Common myeloid progenitor, CD34-positive (primary cell): ENCODE data around the gene CYBC1.

Source experiments
- CTCF ChIA-PET: fragments of 350-600 bp; sonication (Branson Sonifier 250); formaldehyde crosslinking; loops from one replicate; lab custom pipeline; 2021; ENCODE audit warnings: antibody characterized with exemption; lab: Charles Lee
- POLR2A ChIA-PET: fragments of 350-600 bp; sonication (Branson Sonifier 250); formaldehyde crosslinking; loops from one replicate; lab custom pipeline; 2021; ENCODE audit warnings: antibody characterized with exemption; lab: Charles Lee
- DNase-seq, 3 donors: peaks; one replicate each; pipeline versions ENCODE4 v3.0.0 to v3.0.0-alpha.2; 2013
- H3K27ac ChIP-seq, 2 experiments: 1 replicate in 1 of 2; 2 replicates in 1 of 2; pipeline ENCODE4 v1.7.0; 2013; ENCODE audit warnings: inconsistent platforms in 2 of 2, low read length in 2 of 2, mild to moderate bottlenecking in 2 of 2, low read depth in 1 of 2, moderate library complexity in 1 of 2; ENCODE audit not compliant: severe bottlenecking in 2 of 2, insufficient read depth in 1 of 2, poor library complexity in 1 of 2
- H3K27me3 ChIP-seq, 5 experiments: replicated peaks in 2 of 5; 1 replicate in 3 of 5; 2 replicates in 2 of 5; pipeline versions ENCODE4 v1.6.1 to v1.7.0; 2013; ENCODE audit warnings: low read length in 4 of 5, mild to moderate bottlenecking in 2 of 5, moderate library complexity in 2 of 5, inconsistent platforms in 1 of 5; ENCODE audit not compliant: insufficient read depth in 5 of 5, control insufficient read depth in 4 of 5
- H3K36me3 ChIP-seq, 4 experiments: 1 replicate in 2 of 4; 2 replicates in 2 of 4; pipeline versions ENCODE4 v1.6.1 to v1.7.0; 2013; ENCODE audit warnings: low read length in 3 of 4, control low read depth in 1 of 4, mild to moderate bottlenecking in 1 of 4; ENCODE audit not compliant: control insufficient read depth in 4 of 4, insufficient read depth in 4 of 4
- H3K4me1 ChIP-seq, 4 experiments: 1 replicate in 3 of 4; 2 replicates in 1 of 4; pipeline versions ENCODE4 v1.6.1 to v1.7.1; 2013; ENCODE audit warnings: low read length in 3 of 4, mild to moderate bottlenecking in 3 of 4, control low read depth in 1 of 4, inconsistent platforms in 1 of 4, moderate library complexity in 1 of 4; ENCODE audit not compliant: control insufficient read depth in 4 of 4, insufficient read depth in 4 of 4; ENCODE audit errors: control extremely low read depth in 1 of 4
- H3K4me3 ChIP-seq, 7 experiments: 1 replicate in 4 of 7; 2 replicates in 3 of 7; pipeline versions ENCODE4 v1.5.1 to v1.7.0; 2013; ENCODE audit warnings: mild to moderate bottlenecking in 7 of 7, low read length in 6 of 7, moderate library complexity in 6 of 7, inconsistent platforms in 2 of 7, low read depth in 2 of 7, control low read depth in 1 of 7; ENCODE audit not compliant: insufficient read depth in 4 of 7, control insufficient read depth in 1 of 7; ENCODE audit errors: extremely low read depth in 1 of 7
- H3K9me3 ChIP-seq, 5 experiments: 1 replicate in 4 of 5; 2 replicates in 1 of 5; pipeline versions ENCODE4 v1.6.1 to v1.7.1; 2013; ENCODE audit warnings: low read length in 4 of 5, mild to moderate bottlenecking in 2 of 5, inconsistent platforms in 1 of 5, low read depth in 1 of 5, moderate library complexity in 1 of 5; ENCODE audit not compliant: control insufficient read depth in 4 of 5, insufficient read depth in 2 of 5; ENCODE audit errors: control extremely low read depth in 1 of 5
- WGBS: methylation state at CpG from one replicate; pipeline ENCODE4 v1.1.5; 2013; ENCODE audit not compliant: insufficient coverage; 5-methylcytosine and 5-hydroxymethylcytosine counted together

CYBC1 gene

GRCh38 chr17:82493226-82493781 is 42.8 kb upstream of the CYBC1 start:
- ChIA-PET POLR2A (no interaction called here), CTCF (interaction anchor here (0.8 to 1.5 kb wide), 6 partner anchors 19 to 141 kb away, joined by 3 to 5 read pairs (median 3); no protein-coding TSS in a partner anchor)
- no peak overlapping the region for H3K4me3 ChIP-seq
- DNase-seq, result no peak
- H3K27me3 ChIP-seq, result no peaks in the 10 kb centered on the region
- H3K36me3 ChIP-seq, result peaks cover 0 to 11% (median 8%) of the 10 kb centered on the region in 4 experiments
- whole genome bisulfite sequencing, result 94% methylated on average over 10 of the region's 12 CpGs
- peaks cover 0 to 28% (median 22%) of the 10 kb centered on the region in 4 experiments for H3K4me1 ChIP-seq
- no peaks in the 10 kb centered on the region for H3K9me3 ChIP-seq
- H3K27ac ChIP-seq, result no peak overlapping the region

- H3K9me3 ChIP-seq, result no peaks in the 10 kb centered on the region
- H3K27ac ChIP-seq, result no peak overlapping the region
- POLR2A ChIA-PET, result no interaction called here
- no peaks in the 10 kb centered on the region for H3K27me3 ChIP-seq
- WGBS, result 94% methylated on average over 9 of the region's 13 CpGs
- no peak for DNase-seq
- H3K36me3 ChIP-seq, result peaks cover 0 to 16% (median 12%) of the 10 kb centered on the region in 4 experiments
- peaks cover 0 to 23% (median 18%) of the 10 kb centered on the region in 4 experiments for H3K4me1 ChIP-seq
- CTCF ChIA-PET, result interaction anchor here (0.8 to 1.7 kb wide), 8 partner anchors 13 to 140 kb away, joined by 3 to 7 read pairs (median 4); no protein-coding TSS in a partner anchor
- H3K4me3 ChIP-seq, result no peak overlapping the region
Measured at GRCh38 chr17:82492643-82493225, 42.2 kb upstream of the CYBC1 start.

GRCh38 chr17:82491533-82491932 is 41.0 kb upstream of the CYBC1 start:
- H3K9me3 ChIP-seq, result no peaks in the 10 kb centered on the region

GRCh38 chr17:82491196-82491530 is 40.6 kb upstream of the CYBC1 start:
- Histone ChIP-seq H3K4me3 (no peak overlapping the region), H3K27ac (no peak overlapping the region), H3K4me1 (peaks cover 0 to 12% (median 8%) of the 10 kb centered on the region in 4 experiments), H3K9me3 (no peaks in the 10 kb centered on the region), H3K27me3 (no peaks in the 10 kb centered on the region), H3K36me3 (peaks cover 0 to 29% (median 27%) of the 10 kb centered on the region in 4 experiments)
- DNase-seq, result no peak
- CTCF ChIA-PET, result interaction anchor here (0.7 to 1.7 kb wide), 3 partner anchors 12 to 134 kb away, joined by 3 to 5 read pairs (median 3); no protein-coding TSS in a partner anchor
- POLR2A ChIA-PET, result no interaction called here
- 98% methylated on average over 10 of the region's 10 CpGs for WGBS

More at GRCh38 chr17:82491533-82491932, 41.0 kb upstream of the CYBC1 start:
- no peak overlapping the region for H3K27ac ChIP-seq
- no peaks in the 10 kb centered on the region for H3K27me3 ChIP-seq
- no peak overlapping the region for H3K4me3 ChIP-seq
- POLR2A ChIA-PET, result interaction anchor here (0.5 kb wide), 1 partner anchor 131 kb away, joined by 3 read pairs; no protein-coding TSS in a partner anchor
- DNase-seq, result no peak
- H3K4me1 ChIP-seq, result peaks cover 0 to 14% (median 9%) of the 10 kb centered on the region in 4 experiments
- CTCF ChIA-PET, result interaction anchor here (0.7 to 1.7 kb wide), 4 partner anchors 12 to 134 kb away, joined by 3 to 7 read pairs (median 4); no protein-coding TSS in a partner anchor
- peaks cover 0 to 25% (median 23%) of the 10 kb centered on the region in 4 experiments for H3K36me3 ChIP-seq
- 91% methylated on average over 15 of the region's 15 CpGs for WGBS

GRCh38 chr17:82490512-82491195 is 40.1 kb upstream of the CYBC1 start:
- H3K4me1 ChIP-seq, result peaks cover 0 to 7% (median 7%) of the 10 kb centered on the region in 4 experiments
- ChIA-PET POLR2A (no interaction called here), CTCF (interaction anchor here (0.7 to 1.1 kb wide), 3 partner anchors 10 to 133 kb away, joined by 3 read pairs; no protein-coding TSS in a partner anchor)
- DNase-seq, result no peak
- 95% methylated on average over 23 of the region's 25 CpGs for WGBS
- H3K36me3 ChIP-seq, result peaks cover 2 to 34% (median 31%) of the 10 kb centered on the region in 4 experiments
- no peak overlapping the region for H3K27ac ChIP-seq
- no peaks in the 10 kb centered on the region for H3K27me3 ChIP-seq
- H3K9me3 ChIP-seq, result no peaks in the 10 kb centered on the region
- no peak overlapping the region for H3K4me3 ChIP-seq

- ChIA-PET POLR2A (no interaction called here), CTCF (interaction anchor here (0.7 to 1.1 kb wide), 2 partner anchors 9 to 14 kb away, joined by 3 read pairs; no protein-coding TSS in a partner anchor)
- peaks cover 5 to 40% (median 36%) of the 10 kb centered on the region in 4 experiments for H3K36me3 ChIP-seq
- 94% methylated on average over 18 of the region's 21 CpGs for WGBS
- H3K27ac ChIP-seq, result no peak overlapping the region
- no peaks in the 10 kb centered on the region for H3K9me3 ChIP-seq
- no peaks in the 10 kb centered on the region for H3K27me3 ChIP-seq
- peaks cover 0 to 7% (median 6%) of the 10 kb centered on the region in 4 experiments for H3K4me1 ChIP-seq
- H3K4me3 ChIP-seq, result no peak overlapping the region
- no peak for DNase-seq
Measured at GRCh38 chr17:82489851-82490511, 39.4 kb upstream of the CYBC1 start.
